Small intestine (tissue), 7 donors: ENCODE measurements around the gene NMNAT3. TPM values are rescaled to one million over a fixed set of nuclear protein-coding genes. Genes with fewer than 3 reads are reported as not detected.

Experiments used
- DNase-seq, 2 donors: peaks; one replicate each; pipeline versions ENCODE4 v3.0.0 to v3.0.0-alpha.2; 2013
- FAIRE-seq: peaks from 2 replicates; lab custom pipeline; 2012; peaks lifted over from hg19 to GRCh38; lab: Jason Lieb, UNC
- H3K27ac ChIP-seq, 3 donors: one replicate each; pipeline ENCODE4 v1.5.1; 2013; ENCODE audit warnings: low read length in 2 of 3, mild to moderate bottlenecking in 2 of 3, control low read depth in 1 of 3, inconsistent platforms in 1 of 3, low read depth in 1 of 3, moderate library complexity in 1 of 3
- H3K27me3 ChIP-seq, 3 donors: one replicate each; pipeline ENCODE4 v1.6.1; 2013; ENCODE audit warnings: low read length in 3 of 3, inconsistent platforms in 1 of 3; ENCODE audit not compliant: control insufficient read depth in 3 of 3, insufficient read depth in 3 of 3
- H3K36me3 ChIP-seq, 3 donors: one replicate each; pipeline ENCODE4 v1.6.1; 2013; ENCODE audit warnings: low read length in 3 of 3, inconsistent platforms in 1 of 3, low read depth in 1 of 3, mild to moderate bottlenecking in 1 of 3, moderate library complexity in 1 of 3; ENCODE audit not compliant: control insufficient read depth in 3 of 3, insufficient read depth in 2 of 3
- H3K4me1 ChIP-seq, 3 donors: one replicate each; pipeline ENCODE4 v1.6.1; 2013; ENCODE audit warnings: low read length in 2 of 3, inconsistent platforms in 1 of 3, low read depth in 1 of 3, mild to moderate bottlenecking in 1 of 3, moderate library complexity in 1 of 3; ENCODE audit not compliant: control insufficient read depth in 3 of 3, insufficient read depth in 2 of 3
- H3K4me3 ChIP-seq, 3 donors: one replicate each; pipeline ENCODE4 v1.5.1; 2013; ENCODE audit warnings: low read length in 3 of 3, control low read depth in 1 of 3, inconsistent platforms in 1 of 3, low read depth in 1 of 3, mild to moderate bottlenecking in 1 of 3, moderate library complexity in 1 of 3
- H3K9me3 ChIP-seq, 2 donors: one replicate each; pipeline ENCODE4 v1.6.1; 2013; ENCODE audit warnings: low read depth in 1 of 2, low read length in 1 of 2; ENCODE audit not compliant: control insufficient read depth in 2 of 2, insufficient read depth in 1 of 2
- WGBS, 3 donors: extraction: QIAGEN DNeasy Blood & Tissue Kit; methylation state at CpG; one replicate each; pipeline ENCODE4 v1.1.7; 2013; 5-methylcytosine and 5-hydroxymethylcytosine counted together
- polyA plus RNA-seq, 4 donors: library from polyadenylated mRNA; stranded (reverse) in 3 of 4; unstranded in 1 of 4; fragments of 200-250 nt in 3 of 4; fragments of 120-200 nt in 1 of 4; gene quantifications; one replicate each; pipeline versions ENCODE4 v1.2.1 to v1.2.3, GENCODE V29; 2013
- donor health status: healthy with polysubstance abuse.
- donor health status: control.
- donor health status: control.
- donor health status: Bipolar disorder and iron deficiency.
- donor health status: healthy.

Gene NMNAT3
- polyA plus RNA-seq, 4 donors: 2.5 to 16.3 (median 7.5) TPM

GRCh38 chr3:139537795-139538621, 139.8 kb downstream of the NMNAT3 start:
- WGBS, 3 donors: 51 to 71% (median 56%) methylated on average over 5 of the region's 5 CpGs
- Histone ChIP-seq H3K4me1 (peaks cover 0 to 64% (median under 1%) of the 10 kb centered on the region in 3 donors), H3K9me3 (no peaks in the 10 kb centered on the region), H3K27me3 (no peaks in the 10 kb centered on the region), H3K27ac (peak overlapping the region in 2 of 3 donors; percentile 70 to 81), H3K4me3 (peak overlapping the region in 1 of 3 donors; percentile 65), H3K36me3 (peaks cover 0 to 34% (median 0%) of the 10 kb centered on the region in 3 donors)
- DNase-seq: peak in 1 of 2 donors; percentile 48
- no peak for FAIRE-seq

- peaks cover 0 to 37% (median 0%) of the 10 kb centered on the region in 3 donors for H3K36me3 ChIP-seq
- no peak for FAIRE-seq
- H3K4me3 ChIP-seq: no peak overlapping the region
- no peak for DNase-seq
- peaks cover 0 to 70% (median 3%) of the 10 kb centered on the region in 3 donors for H3K4me1 ChIP-seq
- H3K27ac ChIP-seq: peak overlapping the region in 1 of 3 donors; percentile 13
- no peaks in the 10 kb centered on the region for H3K9me3 ChIP-seq
- no peaks in the 10 kb centered on the region for H3K27me3 ChIP-seq
These were observed 140.4 kb downstream of the NMNAT3 start for GRCh38 chr3:139537361-139537760.

GRCh38 chr3:139534992-139535879, 142.5 kb downstream of the NMNAT3 start:
- Histone ChIP-seq H3K4me3 (no peak overlapping the region), H3K4me1 (peaks cover 0 to 56% (median 3%) of the 10 kb centered on the region in 3 donors), H3K27ac (peak overlapping the region in 2 of 3 donors; percentile 79 to 84), H3K36me3 (peaks cover 0 to 43% (median 0%) of the 10 kb centered on the region in 3 donors), H3K9me3 (no peaks in the 10 kb centered on the region), H3K27me3 (no peaks in the 10 kb centered on the region)
- no peak for FAIRE-seq
- peak; percentile 78 to 81 for DNase-seq
- 32 to 41% (median 35%) methylated on average over 12 of the region's 12 CpGs for WGBS, 3 donors

GRCh38 chr3:139534455-139534812, 143.3 kb downstream of the NMNAT3 start:
- H3K4me1 ChIP-seq: peaks cover 0 to 56% (median 3%) of the 10 kb centered on the region in 3 donors
- no peaks in the 10 kb centered on the region for H3K27me3 ChIP-seq
- H3K27ac ChIP-seq: peak overlapping the region in 2 of 3 donors; percentile 79 to 84
- no peak overlapping the region for H3K4me3 ChIP-seq
- no peak for FAIRE-seq
- H3K36me3 ChIP-seq: peaks cover 0 to 45% (median 0%) of the 10 kb centered on the region in 3 donors
- H3K9me3 ChIP-seq: no peaks in the 10 kb centered on the region
- WGBS, 3 donors: 12 to 54% (median 45%) methylated on average over 1 of the region's 1 CpG
- DNase-seq: peak in 1 of 2 donors; percentile 30

GRCh38 chr3:139533781-139534454, 143.9 kb downstream of the NMNAT3 start:
- Histone ChIP-seq H3K27ac (peak overlapping the region in 2 of 3 donors; percentile 79 to 84), H3K4me1 (peaks cover 0 to 56% (median 3%) of the 10 kb centered on the region in 3 donors), H3K9me3 (no peaks in the 10 kb centered on the region), H3K4me3 (no peak overlapping the region), H3K36me3 (peaks cover 0 to 48% (median 0%) of the 10 kb centered on the region in 3 donors), H3K27me3 (no peaks in the 10 kb centered on the region)
- FAIRE-seq (no peak), DNase-seq (peak in 1 of 2 donors; percentile 39)
- 43 to 58% (median 58%) methylated on average over 15 of the region's 15 CpGs for WGBS, 3 donors

- peaks cover 0 to 50% (median 0%) of the 10 kb centered on the region in 3 donors for H3K36me3 ChIP-seq
- WGBS, 3 donors: 18 to 41% (median 36%) methylated on average over 7 of the region's 7 CpGs
- FAIRE-seq (no peak), DNase-seq (no peak)
- H3K9me3 ChIP-seq: no peaks in the 10 kb centered on the region
- peak overlapping the region in 1 of 3 donors; percentile 79 for H3K27ac ChIP-seq
- H3K27me3 ChIP-seq: no peaks in the 10 kb centered on the region
- peaks cover 0 to 48% (median 3%) of the 10 kb centered on the region in 3 donors for H3K4me1 ChIP-seq
- no peak overlapping the region for H3K4me3 ChIP-seq
These were observed 144.8 kb downstream of the NMNAT3 start for GRCh38 chr3:139532976-139533375.

GRCh38 chr3:139530717-139531116, 147.1 kb downstream of the NMNAT3 start:
- Histone ChIP-seq H3K27me3 (no peaks in the 10 kb centered on the region), H3K36me3 (peaks cover 0 to 51% (median 0%) of the 10 kb centered on the region in 3 donors), H3K27ac (no peak overlapping the region), H3K4me1 (peaks cover 0 to 31% (median 3%) of the 10 kb centered on the region in 3 donors), H3K4me3 (no peak overlapping the region), H3K9me3 (no peaks in the 10 kb centered on the region)
- DNase-seq (no peak), FAIRE-seq (no peak)
- 71 to 92% (median 79%) methylated on average over 2 of the region's 2 CpGs for WGBS, 3 donors
